ENCODE data around the gene NEURL1. TPM values are rescaled to one million over a fixed set of nuclear protein-coding genes. Genes with fewer than 3 reads are reported as not detected.

The NEURL1 gene, protein sequence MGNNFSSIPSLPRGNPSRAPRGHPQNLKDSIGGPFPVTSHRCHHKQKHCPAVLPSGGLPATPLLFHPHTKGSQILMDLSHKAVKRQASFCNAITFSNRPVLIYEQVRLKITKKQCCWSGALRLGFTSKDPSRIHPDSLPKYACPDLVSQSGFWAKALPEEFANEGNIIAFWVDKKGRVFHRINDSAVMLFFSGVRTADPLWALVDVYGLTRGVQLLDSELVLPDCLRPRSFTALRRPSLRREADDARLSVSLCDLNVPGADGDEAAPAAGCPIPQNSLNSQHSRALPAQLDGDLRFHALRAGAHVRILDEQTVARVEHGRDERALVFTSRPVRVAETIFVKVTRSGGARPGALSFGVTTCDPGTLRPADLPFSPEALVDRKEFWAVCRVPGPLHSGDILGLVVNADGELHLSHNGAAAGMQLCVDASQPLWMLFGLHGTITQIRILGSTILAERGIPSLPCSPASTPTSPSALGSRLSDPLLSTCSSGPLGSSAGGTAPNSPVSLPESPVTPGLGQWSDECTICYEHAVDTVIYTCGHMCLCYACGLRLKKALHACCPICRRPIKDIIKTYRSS
- 197 and 211 TPM in 2 replicates for polyA plus RNA-seq (2013)

DNA sequence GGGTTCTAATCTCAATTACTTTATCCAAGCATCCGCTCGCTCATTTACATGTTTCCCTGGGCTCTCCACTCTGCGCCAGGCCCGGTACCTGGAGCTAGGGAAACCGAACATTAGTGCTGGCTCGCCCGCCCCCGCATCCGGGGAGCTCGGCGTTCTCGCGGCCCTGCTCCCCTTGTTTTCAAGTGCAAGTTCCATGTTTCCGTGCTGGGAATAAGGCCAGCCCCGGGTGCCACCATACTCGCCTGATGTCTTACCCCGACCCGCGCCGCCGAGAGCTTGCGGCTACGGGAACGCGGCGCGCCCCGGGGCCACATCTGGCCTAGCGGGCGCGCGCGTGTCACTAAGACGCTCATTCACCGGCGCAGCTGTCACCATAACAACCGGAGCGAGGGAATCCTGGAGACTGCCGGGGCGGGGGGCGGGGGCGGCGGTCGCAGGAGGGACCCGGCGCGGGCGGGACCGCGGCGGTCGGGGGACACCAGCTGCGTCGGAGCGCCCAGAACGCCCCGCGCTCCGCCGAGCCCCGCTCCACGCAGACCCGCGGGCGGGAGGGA is at the start of gene NEURL1:
NEURL1 (plus strand) TSS at position 344 of the 554 bp plus-strand sequence. CDS start 683 bp downstream, outside the sequence.
- Histone ChIP-seq H2AFZ (ENCODE audit: insufficient read depth, low read length, poor library complexity) (peak within 1 kb of the TSS; percentile 23), H3K18ac (ENCODE audit: low read length) (no peak within 1 kb of the TSS), H3K4me1 (ENCODE audit: control insufficient read depth in 1 of 2, insufficient read depth in 2 of 2, low read length in 2 of 2) (peaks cover 23% of the 10 kb centered on the region in 2 experiments), H4K8ac (ENCODE audit: low read depth, low read length) (no peak within 1 kb of the TSS), H4K12ac (ENCODE audit: low read depth, low read length) (no peak within 1 kb of the TSS), H3K14ac (ENCODE audit: low read length) (peak within 1 kb of the TSS; percentile 47), H3K79me1 (ENCODE audit: low read length) (peaks cover 1% of the 10 kb centered on the region), H3K23ac (ENCODE audit: low read length) (no peak within 1 kb of the TSS), H2BK12ac (ENCODE audit: low read length) (peak within 1 kb of the TSS; percentile 14), H3K27ac (ENCODE audit: low read depth, low read length) (no peak within 1 kb of the TSS), H3K4ac (ENCODE audit: low read depth, low read length) (no peak within 1 kb of the TSS), H3K27me3 (ENCODE audit: insufficient read depth, low read length) (peaks cover 20% of the 10 kb centered on the region), H2BK5ac (ENCODE audit: low read depth, low read length, poor library complexity) (no peak within 1 kb of the TSS), H3K9me3 (ENCODE audit: insufficient read depth, low read depth, low read length) (no peaks in the 10 kb centered on the region), H3K79me2 (ENCODE audit: control insufficient read depth, insufficient read depth, low read length, poor library complexity) (no peaks in the 10 kb centered on the region), H3K4me2 (ENCODE audit: low read length) (peak within 1 kb of the TSS; percentile 93), H3K4me3 (ENCODE audit: low read depth, low read length) (peak within 1 kb of the TSS; percentile 70), H2BK120ac (ENCODE audit: insufficient read depth, low read length, poor library complexity) (no peak within 1 kb of the TSS), H4K91ac (ENCODE audit: low read depth, low read length) (no peak within 1 kb of the TSS), H2AK5ac (ENCODE audit: low read length) (no peak within 1 kb of the TSS), H3K36me3 (ENCODE audit: control insufficient read depth in 1 of 2, insufficient read depth in 2 of 2, low read length in 2 of 2) (no peaks in the 10 kb centered on the region), H3K9ac (ENCODE audit: low read length) (no peak within 1 kb of the TSS)
- peak; percentile 54 to 71 for DNase-seq
- WGBS (ENCODE audit: extremely low coverage, insufficient coverage, insufficient read length), result no CpG with 5 or more reads among the region's 65 CpGs

DNA sequence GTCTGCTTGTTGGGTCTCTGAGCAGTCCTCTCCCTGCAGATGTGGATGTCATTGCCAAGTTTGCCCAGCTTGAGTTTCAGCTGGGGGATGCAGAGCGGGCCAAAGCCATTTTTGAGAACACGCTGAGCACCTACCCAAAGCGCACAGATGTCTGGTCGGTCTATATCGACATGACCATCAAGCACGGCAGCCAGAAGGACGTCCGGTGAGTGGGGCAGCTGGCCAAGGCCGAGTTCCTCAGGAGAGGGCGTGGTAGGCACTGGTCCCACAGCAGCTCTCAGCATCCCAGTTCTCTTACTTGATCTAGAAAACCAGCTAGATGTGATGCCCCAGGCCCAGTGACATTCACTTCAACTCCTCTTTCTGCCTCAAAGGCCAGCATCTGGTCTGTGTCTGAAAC is 49.0 kb upstream of the NEURL1 start:
- H4K8ac ChIP-seq (ENCODE audit: low read depth, low read length), result no peak overlapping the region
- no peak overlapping the region for H4K12ac ChIP-seq (ENCODE audit: low read depth, low read length)
- H2BK5ac ChIP-seq (ENCODE audit: low read depth, low read length, poor library complexity), result no peak overlapping the region

GRCh38 chr10:103445366-103445765 is 48.1 kb upstream of the NEURL1 start:
- no peak overlapping the region for H4K12ac ChIP-seq (ENCODE audit: low read depth, low read length)
- no peak overlapping the region for H3K4me3 ChIP-seq (ENCODE audit: low read depth, low read length)
- H2BK120ac ChIP-seq (ENCODE audit: insufficient read depth, low read length, poor library complexity), result no peak overlapping the region
- H3K14ac ChIP-seq (ENCODE audit: low read length), result no peak overlapping the region
- no peaks in the 10 kb centered on the region for H3K4me1 ChIP-seq (ENCODE audit: control insufficient read depth in 1 of 2, insufficient read depth in 2 of 2, low read length in 2 of 2)
- peaks cover 66 to 80% of the 10 kb centered on the region in 2 experiments for H3K36me3 ChIP-seq (ENCODE audit: control insufficient read depth in 1 of 2, insufficient read depth in 2 of 2, low read length in 2 of 2)
- H2AFZ ChIP-seq (ENCODE audit: insufficient read depth, low read length, poor library complexity), result no peak overlapping the region
- H3K18ac ChIP-seq (ENCODE audit: low read length), result no peak overlapping the region
- no peak overlapping the region for H4K8ac ChIP-seq (ENCODE audit: low read depth, low read length)
- H4K91ac ChIP-seq (ENCODE audit: low read depth, low read length), result no peak overlapping the region
- WGBS (ENCODE audit: extremely low coverage, insufficient coverage, insufficient read length), result no CpG with 5 or more reads among the region's 9 CpGs
- no peaks in the 10 kb centered on the region for H3K79me2 ChIP-seq (ENCODE audit: control insufficient read depth, insufficient read depth, low read length, poor library complexity)
- no peak overlapping the region for H3K4ac ChIP-seq (ENCODE audit: low read depth, low read length)
- H3K9me3 ChIP-seq (ENCODE audit: insufficient read depth, low read depth, low read length), result peaks cover 2% of the 10 kb centered on the region
- no peak overlapping the region for H2AK5ac ChIP-seq (ENCODE audit: low read length)
- no peak overlapping the region for H3K4me2 ChIP-seq (ENCODE audit: low read length)
- H2BK5ac ChIP-seq (ENCODE audit: low read depth, low read length, poor library complexity), result no peak overlapping the region
- H3K27me3 ChIP-seq (ENCODE audit: insufficient read depth, low read length), result no peaks in the 10 kb centered on the region
- H3K23ac ChIP-seq (ENCODE audit: low read length), result no peak overlapping the region
- no peaks in the 10 kb centered on the region for H3K79me1 ChIP-seq (ENCODE audit: low read length)
- DNase-seq, result no peak
- no peak overlapping the region for H3K27ac ChIP-seq (ENCODE audit: low read depth, low read length)
- H2BK12ac ChIP-seq (ENCODE audit: low read length), result no peak overlapping the region
- H3K9ac ChIP-seq (ENCODE audit: low read length), result no peak overlapping the region

More for the DNA sequence above, 49.0 kb upstream of the NEURL1 start:
- H3K9ac ChIP-seq (ENCODE audit: low read length), result no peak overlapping the region
- no peak overlapping the region for H4K91ac ChIP-seq (ENCODE audit: low read depth, low read length)
- no peak overlapping the region for H2BK12ac ChIP-seq (ENCODE audit: low read length)
- no peak overlapping the region for H3K18ac ChIP-seq (ENCODE audit: low read length)
- H3K9me3 ChIP-seq (ENCODE audit: insufficient read depth, low read depth, low read length), result peaks cover 2% of the 10 kb centered on the region
- H3K79me2 ChIP-seq (ENCODE audit: control insufficient read depth, insufficient read depth, low read length, poor library complexity), result no peaks in the 10 kb centered on the region
- H3K23ac ChIP-seq (ENCODE audit: low read length), result no peak overlapping the region
- no peak overlapping the region for H2BK120ac ChIP-seq (ENCODE audit: insufficient read depth, low read length, poor library complexity)
- H3K27me3 ChIP-seq (ENCODE audit: insufficient read depth, low read length), result no peaks in the 10 kb centered on the region
- H3K14ac ChIP-seq (ENCODE audit: low read length), result no peak overlapping the region
- no CpG with 5 or more reads among the region's 10 CpGs for WGBS (ENCODE audit: extremely low coverage, insufficient coverage, insufficient read length)
- H3K4ac ChIP-seq (ENCODE audit: low read depth, low read length), result no peak overlapping the region
- no peak overlapping the region for H3K4me2 ChIP-seq (ENCODE audit: low read length)
- no peak overlapping the region for H2AFZ ChIP-seq (ENCODE audit: insufficient read depth, low read length, poor library complexity)
- DNase-seq, result no peak
- no peaks in the 10 kb centered on the region for H3K79me1 ChIP-seq (ENCODE audit: low read length)
- no peak overlapping the region for H2AK5ac ChIP-seq (ENCODE audit: low read length)
- H3K4me1 ChIP-seq (ENCODE audit: control insufficient read depth in 1 of 2, insufficient read depth in 2 of 2, low read length in 2 of 2), result no peaks in the 10 kb centered on the region
- H3K36me3 ChIP-seq (ENCODE audit: control insufficient read depth in 1 of 2, insufficient read depth in 2 of 2, low read length in 2 of 2), result peaks cover 72 to 85% of the 10 kb centered on the region in 2 experiments
- no peak overlapping the region for H3K27ac ChIP-seq (ENCODE audit: low read depth, low read length)
- no peak overlapping the region for H3K4me3 ChIP-seq (ENCODE audit: low read depth, low read length)

- H2BK12ac ChIP-seq (ENCODE audit: low read length), result no peak overlapping the region
- H3K9ac ChIP-seq (ENCODE audit: low read length), result no peak overlapping the region
- no peak overlapping the region for H3K14ac ChIP-seq (ENCODE audit: low read length)
- H4K91ac ChIP-seq (ENCODE audit: low read depth, low read length), result no peak overlapping the region
- DNase-seq, result no peak
- no peak overlapping the region for H4K8ac ChIP-seq (ENCODE audit: low read depth, low read length)
- no peaks in the 10 kb centered on the region for H3K4me1 ChIP-seq (ENCODE audit: control insufficient read depth in 1 of 2, insufficient read depth in 2 of 2, low read length in 2 of 2)
- no peak overlapping the region for H3K4ac ChIP-seq (ENCODE audit: low read depth, low read length)
- no peak overlapping the region for H3K4me2 ChIP-seq (ENCODE audit: low read length)
- no peak overlapping the region for H2BK120ac ChIP-seq (ENCODE audit: insufficient read depth, low read length, poor library complexity)
- H3K79me2 ChIP-seq (ENCODE audit: control insufficient read depth, insufficient read depth, low read length, poor library complexity), result no peaks in the 10 kb centered on the region
- no peaks in the 10 kb centered on the region for H3K27me3 ChIP-seq (ENCODE audit: insufficient read depth, low read length)
- H3K18ac ChIP-seq (ENCODE audit: low read length), result no peak overlapping the region
- no CpG with 5 or more reads among the region's 12 CpGs for WGBS (ENCODE audit: extremely low coverage, insufficient coverage, insufficient read length)
- H3K27ac ChIP-seq (ENCODE audit: low read depth, low read length), result no peak overlapping the region
- no peak overlapping the region for H3K23ac ChIP-seq (ENCODE audit: low read length)
- H3K4me3 ChIP-seq (ENCODE audit: low read depth, low read length), result no peak overlapping the region
- no peak overlapping the region for H2BK5ac ChIP-seq (ENCODE audit: low read depth, low read length, poor library complexity)
- H2AFZ ChIP-seq (ENCODE audit: insufficient read depth, low read length, poor library complexity), result no peak overlapping the region
- H3K79me1 ChIP-seq (ENCODE audit: low read length), result no peaks in the 10 kb centered on the region
- H3K9me3 ChIP-seq (ENCODE audit: insufficient read depth, low read depth, low read length), result peaks cover 2% of the 10 kb centered on the region
- peaks cover 60 to 74% of the 10 kb centered on the region in 2 experiments for H3K36me3 ChIP-seq (ENCODE audit: control insufficient read depth in 1 of 2, insufficient read depth in 2 of 2, low read length in 2 of 2)
- no peak overlapping the region for H4K12ac ChIP-seq (ENCODE audit: low read depth, low read length)
- H2AK5ac ChIP-seq (ENCODE audit: low read length), result no peak overlapping the region
These were observed 47.5 kb upstream of the NEURL1 start for GRCh38 chr10:103445767-103446567.

Data from trophoblast cell (in vitro differentiated cells and primary cell).